ENCODE measurements around the gene SRBD1. TPM values are rescaled to one million over a fixed set of nuclear protein-coding genes. Genes with fewer than 3 reads are reported as not detected.

The SRBD1 gene
- polyA plus RNA-seq, 1 experiment: 2.7 TPM

DNA sequence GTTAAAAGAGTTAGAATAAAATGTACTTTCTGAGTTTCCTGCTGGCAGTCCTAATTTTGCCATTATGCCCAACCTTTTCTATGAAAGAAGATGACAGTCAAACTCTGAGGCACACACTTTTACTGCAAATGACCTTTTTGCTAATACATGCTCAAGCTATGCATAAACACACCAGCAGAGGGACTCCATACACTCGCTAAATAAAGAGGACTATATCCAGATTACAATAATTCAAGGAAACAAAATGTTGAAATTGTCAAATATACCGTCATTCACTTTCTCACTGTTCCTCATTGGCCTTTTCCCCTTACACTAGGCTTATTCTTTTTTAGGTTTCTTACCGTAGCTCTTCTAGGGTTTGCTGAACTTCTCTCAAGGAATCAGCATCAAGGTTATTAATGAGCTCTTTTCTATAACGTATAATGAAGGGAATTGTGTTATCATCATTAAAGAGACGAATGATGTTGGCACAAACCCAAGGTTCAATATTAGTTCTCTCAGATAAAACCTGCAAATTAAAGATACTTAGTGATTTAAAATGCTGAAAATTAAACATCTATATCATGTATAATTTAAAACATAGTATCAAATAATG is 25.7 kb downstream of the SRBD1 start:
- Histone ChIP-seq H3K4me3 (ENCODE audit: low read depth, low read length) (no peak overlapping the region), H3K27me3 (ENCODE audit: control insufficient read depth, insufficient read depth, low read length) (no peaks in the 10 kb centered on the region), H3K36me3 (ENCODE audit: control insufficient read depth, insufficient read depth, low read length) (no peaks in the 10 kb centered on the region)
- ChIA-PET POLR2A (no interaction called here), CTCF (interaction anchor here (0.6 to 2.5 kb wide), 15 partner anchors 9 to 603 kb away, joined by 3 to 16 read pairs (median 3); partner anchors contain the start of gene SRBD1)
- DNase-seq (ENCODE audit: low read depth): no peak
- TF ChIP-seq, protein P1, sequence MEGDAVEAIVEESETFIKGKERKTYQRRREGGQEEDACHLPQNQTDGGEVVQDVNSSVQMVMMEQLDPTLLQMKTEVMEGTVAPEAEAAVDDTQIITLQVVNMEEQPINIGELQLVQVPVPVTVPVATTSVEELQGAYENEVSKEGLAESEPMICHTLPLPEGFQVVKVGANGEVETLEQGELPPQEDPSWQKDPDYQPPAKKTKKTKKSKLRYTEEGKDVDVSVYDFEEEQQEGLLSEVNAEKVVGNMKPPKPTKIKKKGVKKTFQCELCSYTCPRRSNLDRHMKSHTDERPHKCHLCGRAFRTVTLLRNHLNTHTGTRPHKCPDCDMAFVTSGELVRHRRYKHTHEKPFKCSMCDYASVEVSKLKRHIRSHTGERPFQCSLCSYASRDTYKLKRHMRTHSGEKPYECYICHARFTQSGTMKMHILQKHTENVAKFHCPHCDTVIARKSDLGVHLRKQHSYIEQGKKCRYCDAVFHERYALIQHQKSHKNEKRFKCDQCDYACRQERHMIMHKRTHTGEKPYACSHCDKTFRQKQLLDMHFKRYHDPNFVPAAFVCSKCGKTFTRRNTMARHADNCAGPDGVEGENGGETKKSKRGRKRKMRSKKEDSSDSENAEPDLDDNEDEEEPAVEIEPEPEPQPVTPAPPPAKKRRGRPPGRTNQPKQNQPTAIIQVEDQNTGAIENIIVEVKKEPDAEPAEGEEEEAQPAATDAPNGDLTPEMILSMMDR (IDR thresholded peaks at IDR 0.05; ENCODE audit: insufficient read depth, low read depth, low read length): peak; percentile 80

DNA sequence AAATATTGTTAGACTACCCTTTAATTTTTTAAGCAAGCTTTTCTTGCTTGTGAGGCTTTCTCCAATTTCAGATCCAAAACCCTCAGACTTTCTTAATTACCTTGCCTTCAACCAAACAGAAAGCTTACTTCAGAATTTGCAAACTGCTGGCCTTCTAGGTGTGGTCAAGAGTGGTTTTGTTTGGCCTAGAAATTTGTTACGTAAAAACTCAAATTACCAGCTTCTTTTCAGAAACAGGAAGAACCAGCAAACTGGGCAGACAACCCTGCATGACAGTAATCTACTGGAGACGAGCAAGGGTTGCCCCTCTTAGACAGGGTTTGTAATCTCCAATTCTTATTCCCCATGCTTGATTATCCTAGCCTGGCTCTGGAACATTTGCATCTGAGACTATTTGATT is 27.1 kb downstream of the SRBD1 start:
- Histone ChIP-seq H3K36me3 (ENCODE audit: control insufficient read depth, insufficient read depth, low read length) (no peaks in the 10 kb centered on the region), H3K4me3 (ENCODE audit: low read depth, low read length) (no peak overlapping the region), H3K27me3 (ENCODE audit: control insufficient read depth, insufficient read depth, low read length) (no peaks in the 10 kb centered on the region)
- ChIA-PET CTCF (interaction anchor here (0.9 to 2.5 kb wide), 4 partner anchors 24 to 602 kb away, joined by 3 to 9 read pairs (median 5); no protein-coding TSS in a partner anchor), POLR2A (no interaction called here)
- TF ChIP-seq, protein P1 (IDR thresholded peaks at IDR 0.05; ENCODE audit: insufficient read depth, low read depth, low read length): no peak
- DNase-seq (ENCODE audit: low read depth): no peak

DNA sequence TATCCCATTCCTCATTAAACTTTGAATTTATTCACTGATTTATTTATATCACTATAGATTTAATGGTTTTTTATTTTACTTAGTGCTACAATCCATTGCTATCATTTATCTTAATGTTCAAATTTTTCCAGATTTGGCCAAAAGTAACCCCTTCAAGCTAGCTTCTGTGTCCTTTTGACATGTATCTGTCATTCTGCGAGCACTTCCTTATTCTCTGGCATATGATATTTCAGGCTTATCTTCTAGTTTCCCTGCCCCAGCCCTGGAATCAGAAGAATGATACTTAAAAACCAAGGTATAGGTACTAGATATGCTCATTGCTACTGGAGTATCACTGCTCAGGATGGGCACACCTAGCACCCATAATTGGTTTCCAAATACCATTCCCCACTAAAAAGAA is 28.5 kb downstream of the SRBD1 start:
- Histone ChIP-seq H3K4me3 (ENCODE audit: low read depth, low read length) (no peak overlapping the region), H3K27me3 (ENCODE audit: control insufficient read depth, insufficient read depth, low read length) (no peaks in the 10 kb centered on the region), H3K36me3 (ENCODE audit: control insufficient read depth, insufficient read depth, low read length) (no peaks in the 10 kb centered on the region)
- POLR2A ChIA-PET: no interaction called here
- TF ChIP-seq, protein P1 (IDR thresholded peaks at IDR 0.05; ENCODE audit: insufficient read depth, low read depth, low read length): no peak
- CTCF ChIA-PET: no interaction called here
- no peak for DNase-seq (ENCODE audit: low read depth)

- H3K27me3 ChIP-seq (ENCODE audit: control insufficient read depth, insufficient read depth, low read length): no peaks in the 10 kb centered on the region
- no peaks in the 10 kb centered on the region for H3K36me3 ChIP-seq (ENCODE audit: control insufficient read depth, insufficient read depth, low read length)
- DNase-seq (ENCODE audit: low read depth): no peak
- H3K4me3 ChIP-seq (ENCODE audit: low read depth, low read length): no peak overlapping the region
- ChIA-PET CTCF (interaction anchor here (0.6 to 2.3 kb wide), 8 partner anchors 11 to 622 kb away, joined by 3 to 9 read pairs (median 4); no protein-coding TSS in a partner anchor), POLR2A (no interaction called here)
- TF ChIP-seq, protein P1 (IDR thresholded peaks at IDR 0.05; ENCODE audit: insufficient read depth, low read depth, low read length): peak; percentile 58
These were observed 32.8 kb downstream of the SRBD1 start for GRCh38 chr2:45578056-45578843.

- Histone ChIP-seq H3K27me3 (ENCODE audit: control insufficient read depth, insufficient read depth, low read length) (no peaks in the 10 kb centered on the region), H3K4me3 (ENCODE audit: low read depth, low read length) (no peak overlapping the region), H3K36me3 (ENCODE audit: control insufficient read depth, insufficient read depth, low read length) (no peaks in the 10 kb centered on the region)
- POLR2A ChIA-PET: interaction anchor here (0.6 to 0.7 kb wide), 2 partner anchors 19 to 1803 kb away, joined by 3 to 11 read pairs; no protein-coding TSS in a partner anchor
- CTCF ChIA-PET: interaction anchor here (0.6 to 1.8 kb wide), 5 partner anchors 65 to 1200 kb away, joined by 3 to 6 read pairs (median 3); no protein-coding TSS in a partner anchor
- TF ChIP-seq, protein P1 (IDR thresholded peaks at IDR 0.05; ENCODE audit: insufficient read depth, low read depth, low read length): no peak
- DNase-seq (ENCODE audit: low read depth): no peak
These were observed 33.6 kb downstream of the SRBD1 start for GRCh38 chr2:45577441-45577840.

Data from BJ (cell line).